Cardiac fibroblast (primary cell): Measurements from ENCODE around the gene GRAMD1B.
"Not testable (repeated sequence)": the region's sequence is repeated elsewhere in the genome, so short reads cannot be mapped to it uniquely, and the experiment has no call there.

Experiments
- DNase-seq, 2 donors: peaks; one replicate each; pipeline versions ENCODE4 v3.0.0 to v3.0.0-alpha.2; 2010; ENCODE audit warnings: low read depth in 2 of 2
- H3K4me3 ChIP-seq, 2 donors: replicated peaks in 1 of 2; 1 replicate in 1 of 2; 2 replicates in 1 of 2; pipeline ENCODE4 v1.5.1; 2011; ENCODE audit warnings: low read depth in 2 of 2, low read length in 2 of 2, mild to moderate bottlenecking in 2 of 2, moderate library complexity in 1 of 2
- TF ChIP-seq, protein P1 (sequence below): IDR thresholded peaks from one replicate; pipeline ENCODE4 v1.5.1; 2011; ENCODE audit warnings: low read depth, mild to moderate bottlenecking, low read length, inconsistent platforms

GRAMD1B gene

DNA sequence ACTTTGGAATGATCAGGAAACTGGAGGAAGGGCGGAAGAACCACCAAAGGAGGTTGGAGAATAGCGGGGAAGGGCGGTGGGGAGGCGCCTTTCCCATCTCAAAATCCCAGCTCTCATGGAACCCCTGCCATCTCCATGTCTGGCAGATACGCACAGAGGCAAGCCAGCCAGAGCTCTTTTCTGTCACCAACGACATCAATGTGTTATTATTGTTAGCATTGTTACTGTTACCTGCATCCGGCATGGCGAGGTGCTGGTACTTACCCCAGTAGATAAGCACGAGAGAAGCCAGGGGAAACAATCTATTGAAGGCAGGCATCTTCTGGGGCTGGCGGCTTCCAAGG, 223.4 kb downstream of the GRAMD1B start:
- no peak for DNase-seq
- TF ChIP-seq, protein P1, sequence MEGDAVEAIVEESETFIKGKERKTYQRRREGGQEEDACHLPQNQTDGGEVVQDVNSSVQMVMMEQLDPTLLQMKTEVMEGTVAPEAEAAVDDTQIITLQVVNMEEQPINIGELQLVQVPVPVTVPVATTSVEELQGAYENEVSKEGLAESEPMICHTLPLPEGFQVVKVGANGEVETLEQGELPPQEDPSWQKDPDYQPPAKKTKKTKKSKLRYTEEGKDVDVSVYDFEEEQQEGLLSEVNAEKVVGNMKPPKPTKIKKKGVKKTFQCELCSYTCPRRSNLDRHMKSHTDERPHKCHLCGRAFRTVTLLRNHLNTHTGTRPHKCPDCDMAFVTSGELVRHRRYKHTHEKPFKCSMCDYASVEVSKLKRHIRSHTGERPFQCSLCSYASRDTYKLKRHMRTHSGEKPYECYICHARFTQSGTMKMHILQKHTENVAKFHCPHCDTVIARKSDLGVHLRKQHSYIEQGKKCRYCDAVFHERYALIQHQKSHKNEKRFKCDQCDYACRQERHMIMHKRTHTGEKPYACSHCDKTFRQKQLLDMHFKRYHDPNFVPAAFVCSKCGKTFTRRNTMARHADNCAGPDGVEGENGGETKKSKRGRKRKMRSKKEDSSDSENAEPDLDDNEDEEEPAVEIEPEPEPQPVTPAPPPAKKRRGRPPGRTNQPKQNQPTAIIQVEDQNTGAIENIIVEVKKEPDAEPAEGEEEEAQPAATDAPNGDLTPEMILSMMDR, result no peak
- no peak overlapping the region for H3K4me3 ChIP-seq

DNA sequence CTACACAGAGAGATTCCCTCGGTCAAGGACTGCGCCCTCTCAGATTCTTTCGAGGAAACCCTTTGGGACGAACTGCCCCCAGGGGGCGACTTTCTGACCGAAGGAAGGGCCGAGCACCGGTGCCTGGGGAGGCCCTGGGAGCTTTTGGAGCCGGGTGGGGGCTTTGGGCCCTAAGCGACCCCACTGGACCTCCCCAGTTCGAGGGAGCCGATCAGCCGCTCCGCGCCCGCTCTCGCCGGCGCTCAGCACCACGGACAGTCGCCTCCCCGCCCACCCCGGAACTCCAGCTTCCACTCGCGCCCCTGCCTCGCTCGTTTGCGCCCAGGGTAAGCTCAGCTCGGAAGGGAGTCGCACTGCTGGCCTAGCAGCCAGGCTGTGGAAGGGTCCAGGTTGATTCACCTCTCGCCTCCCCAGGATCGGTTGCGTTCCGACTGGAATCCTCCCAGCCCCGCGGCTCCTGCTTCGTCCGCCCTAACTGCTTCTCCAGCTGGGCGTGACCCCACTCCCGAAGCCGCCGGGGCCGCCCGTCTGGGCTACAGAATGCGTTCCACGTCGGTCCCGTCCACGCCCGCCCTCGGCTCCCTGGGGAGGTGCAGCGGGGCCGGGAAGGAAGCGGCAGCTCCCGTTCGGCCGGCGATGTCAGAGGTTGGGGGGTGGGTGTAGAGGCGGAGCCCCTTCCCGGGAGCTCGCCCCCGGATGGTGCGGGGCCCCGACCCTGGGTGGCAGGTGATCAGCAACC, 223.9 kb downstream of the GRAMD1B start:
- TF ChIP-seq, protein P1, result no peak
- peak; percentile 44 to 45 for DNase-seq
- peak overlapping the region; percentile 63 to 66 for H3K4me3 ChIP-seq

GRCh38 chr11:123654566-123655081, 224.6 kb downstream of the GRAMD1B start, which contains the start of gene SCN3B:
Gene SCN3B, minus strand, starts transcription at chr11:123654624. Its CDS starts 823 bp downstream, at chr11:123653801.
- peak; percentile 56 to 62 for DNase-seq
- H3K4me3 ChIP-seq, result peak within 1 kb of the TSS; percentile 63 to 66
- TF ChIP-seq, protein P1, result no peak

DNA sequence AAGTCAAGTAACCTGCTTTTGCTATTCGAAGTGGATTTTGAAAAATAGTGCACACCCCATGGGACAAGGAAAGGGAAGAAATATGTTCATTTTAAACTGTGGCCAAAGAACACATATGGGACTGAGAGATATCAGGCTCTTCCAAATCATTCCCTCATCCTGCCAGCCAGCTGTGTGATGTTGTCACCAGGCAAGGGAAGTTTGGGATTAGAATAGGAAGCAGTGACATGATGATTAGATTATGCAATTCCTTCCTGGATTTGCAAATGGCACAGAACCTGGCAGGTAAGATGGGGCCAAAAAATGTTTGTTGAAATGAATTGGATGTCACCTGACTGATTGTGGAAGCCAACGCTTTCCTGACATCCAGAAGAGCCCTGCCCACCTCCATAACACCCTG, 229.2 kb downstream of the GRAMD1B start:
- TF ChIP-seq, protein P1, result no peak
- DNase-seq, result no peak
- H3K4me3 ChIP-seq, result no peak overlapping the region

- H3K4me3 ChIP-seq, DNase-seq: not testable (repeated sequence)
These were observed 229.9 kb downstream of the GRAMD1B start for GRCh38 chr11:123659965-123660364.

DNA sequence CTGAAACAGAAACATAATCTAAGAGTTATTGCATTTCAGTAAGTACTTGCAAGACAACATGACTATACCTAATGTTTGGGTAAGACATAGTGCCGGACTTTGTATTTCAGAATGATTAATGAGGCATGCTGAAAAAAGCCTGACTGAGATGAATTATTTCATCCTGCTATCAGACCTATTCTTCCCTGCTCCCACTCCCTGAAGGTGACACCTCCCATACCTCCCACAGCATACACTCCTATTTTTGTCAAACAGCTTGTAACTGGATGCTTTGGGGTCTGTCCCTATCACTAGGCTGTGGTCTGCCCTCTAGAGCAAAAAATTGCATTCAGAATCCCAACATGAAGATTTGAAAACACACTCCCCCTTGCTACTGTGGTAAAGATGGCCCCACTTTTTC, 235.2 kb downstream of the GRAMD1B start:
- no peak for DNase-seq
- H3K4me3 ChIP-seq, result no peak overlapping the region
- TF ChIP-seq, protein P1, result no peak

GRCh38 chr11:123670081-123670480, 240.0 kb downstream of the GRAMD1B start:
- TF ChIP-seq, protein P1, result no peak
- DNase-seq, result no peak
- H3K4me3 ChIP-seq, result no peak overlapping the region
